Activated CD8-positive, alpha-beta memory T cell treated with anti-CD3 and anti-CD28 coated beads for 36 hours (primary cell): ENCODE measurements around the gene LYPD1. TPM values are rescaled to one million over a fixed set of nuclear protein-coding genes. Genes with fewer than 3 reads are reported as not detected.

Experiments used
- CTCF ChIA-PET: fragments of 350-600 bp; sonication (Branson Sonifier 250); formaldehyde crosslinking; loops from one replicate; lab custom pipeline; 2021; ENCODE audit warnings: antibody characterized with exemption; lab: Charles Lee
- POLR2A ChIA-PET: fragments of 350-600 bp; sonication (Branson Sonifier 250); formaldehyde crosslinking; loops from one replicate; lab custom pipeline; 2021; ENCODE audit warnings: antibody characterized with exemption; lab: Charles Lee
- total RNA-seq, 2 experiments: library from RNA; stranded (reverse); gene quantifications; one replicate each; pipeline ENCODE4 v1.2.3, GENCODE V29; 2021

Gene LYPD1
- total RNA-seq, 2 experiments from 2014 or later, result not detected

DNA sequence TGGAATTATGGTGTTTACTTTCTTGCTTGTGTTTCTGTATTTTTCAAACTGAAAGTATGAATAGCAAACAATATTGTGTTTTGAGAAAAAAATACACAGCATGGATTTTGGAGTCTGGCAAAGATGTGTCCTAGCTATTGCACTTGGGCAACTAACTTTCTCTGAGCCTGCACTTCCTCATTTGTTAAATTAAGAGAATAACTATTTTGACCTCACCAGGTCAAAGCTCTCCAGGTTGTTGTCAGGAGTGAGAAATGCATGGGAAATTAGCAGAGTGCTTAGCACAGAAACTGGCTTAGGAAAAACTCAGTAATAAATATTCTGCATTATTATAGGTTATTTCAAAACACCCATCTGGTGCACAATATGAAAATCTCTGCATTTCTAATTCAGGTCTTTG lies 28.2 kb downstream of the LYPD1 start:
- ChIA-PET CTCF (no interaction called here), POLR2A (no interaction called here)

DNA sequence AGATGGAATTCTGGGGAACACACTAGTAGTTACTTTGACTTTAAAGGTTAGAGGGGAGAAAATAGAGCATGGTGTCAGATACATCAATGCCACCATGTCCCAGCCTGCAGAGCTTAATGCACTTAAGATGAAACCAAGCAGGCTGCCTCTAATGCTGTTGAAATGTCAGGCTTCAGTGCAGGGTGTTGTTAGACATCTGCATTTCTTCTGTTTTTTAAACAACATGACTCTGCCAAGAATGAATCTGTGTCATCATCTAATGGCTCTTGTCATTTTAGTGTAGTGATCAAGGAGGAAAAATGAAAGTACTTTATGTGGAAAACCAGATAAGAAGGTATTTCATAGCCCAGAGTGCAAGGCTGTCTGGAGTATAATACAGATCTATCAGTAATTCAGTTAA lies 29.9 kb downstream of the LYPD1 start:
- CTCF ChIA-PET, result no interaction called here
- POLR2A ChIA-PET, result no interaction called here

- CTCF ChIA-PET, result no interaction called here
- POLR2A ChIA-PET, result no interaction called here
These were observed 31.5 kb downstream of the LYPD1 start for GRCh38 chr2:132638313-132639040.

- ChIA-PET POLR2A (no interaction called here), CTCF (no interaction called here)
These were observed 33.7 kb downstream of the LYPD1 start for GRCh38 chr2:132636346-132636745.

DNA sequence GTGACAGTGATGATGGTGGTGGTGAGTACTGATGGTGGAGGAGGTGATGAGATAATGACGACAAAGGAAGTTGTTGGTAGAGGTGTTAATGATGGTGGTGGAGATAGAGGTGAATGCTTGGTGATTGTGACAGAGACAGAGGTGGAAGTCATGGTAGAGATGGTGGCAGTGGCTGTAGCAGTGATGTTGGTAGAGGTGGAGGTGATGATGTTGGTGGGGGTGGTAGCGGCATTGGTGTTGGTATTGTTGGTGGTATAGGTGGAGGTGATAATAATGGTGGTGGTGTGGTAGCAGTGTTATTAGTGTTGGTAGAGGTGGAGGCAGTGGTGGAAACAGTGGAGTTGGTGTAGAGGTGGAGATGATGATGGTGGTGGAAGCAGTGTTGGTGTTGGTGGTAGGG lies 36.4 kb downstream of the LYPD1 start:
- ChIA-PET POLR2A (no interaction called here), CTCF (no interaction called here)

- POLR2A ChIA-PET, result no interaction called here
- CTCF ChIA-PET, result no interaction called here
These were observed 37.9 kb downstream of the LYPD1 start for GRCh38 chr2:132632000-132632649.

GRCh38 chr2:132627536-132627935 lies 42.5 kb downstream of the LYPD1 start:
- ChIA-PET POLR2A (no interaction called here), CTCF (no interaction called here)

DNA sequence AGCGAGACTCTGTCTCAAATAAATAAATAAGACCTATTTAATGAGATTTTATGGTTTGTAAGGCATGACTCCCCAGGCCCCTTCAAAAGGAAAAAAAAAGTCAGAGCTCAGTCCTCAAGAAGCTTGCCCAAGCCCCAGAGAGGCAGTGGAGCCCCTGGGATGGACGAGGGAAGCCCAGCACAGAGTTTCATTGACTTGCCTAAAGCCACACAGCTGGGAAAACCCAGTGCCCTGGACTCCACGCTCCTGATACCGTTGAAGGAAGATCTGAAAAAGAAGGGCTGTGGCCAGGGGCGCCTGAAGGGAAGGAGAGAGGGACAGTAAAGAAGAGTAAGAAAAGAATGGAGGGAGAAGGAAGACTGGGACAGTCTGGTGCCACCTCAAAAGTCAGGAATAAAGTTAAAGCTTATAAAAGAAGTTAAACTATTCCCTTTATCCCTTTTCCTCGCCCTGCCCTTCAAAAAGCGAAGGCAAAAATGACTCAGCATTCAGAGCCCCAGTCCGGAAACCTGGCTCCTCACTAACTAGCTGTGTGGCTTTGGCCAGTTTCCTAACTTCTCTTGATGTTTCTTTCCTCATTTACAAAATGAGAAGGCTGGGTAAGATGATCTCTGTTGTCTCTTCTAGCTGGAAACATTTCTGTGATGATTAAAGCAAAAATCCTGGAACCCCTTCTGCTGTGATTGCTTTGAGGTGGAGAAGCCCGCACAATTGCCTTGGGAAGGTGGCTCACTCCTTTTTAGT lies 46.7 kb downstream of the LYPD1 start:
- ChIA-PET POLR2A (no interaction called here), CTCF (no interaction called here)

GRCh38 chr2:132621131-132621875 lies 48.7 kb downstream of the LYPD1 start:
- ChIA-PET CTCF (no interaction called here), POLR2A (no interaction called here)

DNA sequence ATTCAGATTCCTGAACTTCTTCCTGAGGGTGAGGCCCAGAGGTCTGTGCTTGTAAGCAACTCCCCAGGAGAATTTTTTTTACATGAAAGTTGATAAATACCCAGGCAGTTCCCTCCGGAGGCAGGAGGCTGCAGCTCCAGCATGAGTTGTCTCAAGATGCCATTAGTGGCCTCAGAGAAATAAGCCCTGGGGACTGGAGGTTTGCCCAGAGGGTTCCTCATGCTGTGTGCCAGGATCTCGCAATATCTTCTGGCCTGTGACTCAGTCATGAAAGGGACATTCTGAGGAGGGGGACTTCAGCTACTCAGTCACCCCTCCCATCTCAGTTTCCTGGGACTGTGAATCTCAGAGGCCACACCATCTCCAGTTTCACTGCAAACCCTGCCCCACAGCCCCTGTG lies 49.9 kb downstream of the LYPD1 start:
- ChIA-PET POLR2A (no interaction called here), CTCF (no interaction called here)

- POLR2A ChIA-PET, result no interaction called here
- CTCF ChIA-PET, result no interaction called here
These were observed 51.3 kb downstream of the LYPD1 start for GRCh38 chr2:132618734-132619133.

- CTCF ChIA-PET, result no interaction called here
- POLR2A ChIA-PET, result no interaction called here
These were observed 52.0 kb downstream of the LYPD1 start for GRCh38 chr2:132617989-132618388.

GRCh38 chr2:132615329-132616085 lies 54.5 kb downstream of the LYPD1 start:
- ChIA-PET POLR2A (no interaction called here), CTCF (no interaction called here)

DNA sequence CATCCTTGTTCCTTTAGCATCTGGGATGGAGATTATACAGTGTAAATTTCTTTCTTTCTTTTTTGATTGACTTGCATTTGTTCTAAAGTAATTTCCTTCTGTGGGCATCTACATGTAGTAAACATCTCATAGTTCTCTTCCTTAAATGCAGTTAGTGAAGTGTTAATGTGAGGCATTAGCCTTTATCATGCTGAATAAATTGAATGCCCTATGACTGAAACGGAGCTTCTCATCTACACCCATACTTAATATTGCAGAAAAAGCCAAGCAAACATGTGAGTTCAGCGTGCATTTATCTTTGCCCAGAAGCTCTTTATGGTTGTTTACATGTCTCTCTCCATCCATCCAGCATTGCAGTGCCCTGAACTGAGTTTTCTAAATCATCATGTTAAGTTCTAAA lies 58.3 kb downstream of the LYPD1 start:
- ChIA-PET POLR2A (no interaction called here), CTCF (no interaction called here)

GRCh38 chr2:132609101-132609890 lies 60.7 kb downstream of the LYPD1 start:
- ChIA-PET CTCF (no interaction called here), POLR2A (no interaction called here)

- POLR2A ChIA-PET, result no interaction called here
- CTCF ChIA-PET, result no interaction called here
These were observed 61.7 kb downstream of the LYPD1 start for GRCh38 chr2:132608311-132608710.

GRCh38 chr2:132607426-132608090 lies 62.4 kb downstream of the LYPD1 start:
- POLR2A ChIA-PET, result no interaction called here
- CTCF ChIA-PET, result no interaction called here

- ChIA-PET CTCF (no interaction called here), POLR2A (no interaction called here)
These were observed 63.4 kb downstream of the LYPD1 start for GRCh38 chr2:132606649-132607048.
